ENCODE data around the gene CXCL12.

- TF ChIP-seq CTCF (conservative IDR thresholded peaks at IDR 0.05) (no peak), ZFX (IDR thresholded peaks at IDR 0.05) (no peak)
Observed at GRCh38 chr10:44413416-44413815, 28.5 kb upstream of the CXCL12 start.
